HUES48 (cell line): ENCODE measurements around the gene TCFL5.

ENCODE experiments used
- H3K27ac ChIP-seq: one replicate; pipeline ENCODE4 v1.7.0; 2013; ENCODE audit warnings: low read depth, low read length, inconsistent platforms
- H3K27me3 ChIP-seq: 2 replicates; pipeline ENCODE4 v1.6.1; 2013; ENCODE audit warnings: mild to moderate bottlenecking, low read length; ENCODE audit not compliant: control insufficient read depth, insufficient read depth
- H3K36me3 ChIP-seq: 2 replicates; pipeline ENCODE4 v1.6.1; 2013; ENCODE audit warnings: low read length; ENCODE audit not compliant: control insufficient read depth, insufficient read depth
- H3K4me1 ChIP-seq: 2 replicates; pipeline ENCODE4 v1.6.1; 2013; ENCODE audit warnings: mild to moderate bottlenecking, low read length; ENCODE audit not compliant: control insufficient read depth, insufficient read depth
- H3K4me3 ChIP-seq: 2 replicates; pipeline ENCODE4 v1.5.1; 2013; ENCODE audit warnings: mild to moderate bottlenecking, low read depth, low read length
- H3K9ac ChIP-seq: 2 replicates; pipeline ENCODE4 v1.6.1; 2013; ENCODE audit warnings: mild to moderate bottlenecking, low read depth, low read length, moderate library complexity
- H3K9me3 ChIP-seq: 2 replicates; pipeline ENCODE4 v1.6.1; 2013; ENCODE audit warnings: low read length; ENCODE audit not compliant: control insufficient read depth, insufficient read depth

TCFL5 gene

DNA sequence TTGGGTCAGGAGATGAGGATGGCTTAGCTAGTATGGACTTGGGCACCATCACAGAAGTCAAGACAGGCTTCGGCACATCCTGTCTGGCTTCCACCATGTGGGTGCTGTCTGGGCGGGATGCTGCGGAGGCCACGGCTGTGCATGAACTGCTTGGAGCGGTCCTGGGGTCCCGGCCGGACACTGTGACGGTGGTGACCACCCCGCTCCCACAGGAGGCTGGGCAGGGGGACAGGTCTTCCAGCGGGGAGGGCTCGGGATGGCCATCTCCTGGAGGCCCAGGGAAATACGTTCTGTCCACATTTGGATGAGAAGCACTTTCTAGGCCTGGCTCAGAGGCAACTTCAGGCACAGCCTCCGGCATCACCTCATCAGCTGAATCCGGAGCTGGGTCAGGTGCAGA is 32.1 kb upstream of the TCFL5 start:
- H3K4me3 ChIP-seq, result no peak overlapping the region
- H3K9ac ChIP-seq, result no peak overlapping the region
- H3K27ac ChIP-seq, result no peak overlapping the region
- H3K9me3 ChIP-seq, result no peaks in the 10 kb centered on the region
- peaks cover 4% of the 10 kb centered on the region; the same call in 1 of the 2 replicates for H3K4me1 ChIP-seq
- peaks cover 85% of the 10 kb centered on the region for H3K36me3 ChIP-seq
- no peaks in the 10 kb centered on the region for H3K27me3 ChIP-seq

DNA sequence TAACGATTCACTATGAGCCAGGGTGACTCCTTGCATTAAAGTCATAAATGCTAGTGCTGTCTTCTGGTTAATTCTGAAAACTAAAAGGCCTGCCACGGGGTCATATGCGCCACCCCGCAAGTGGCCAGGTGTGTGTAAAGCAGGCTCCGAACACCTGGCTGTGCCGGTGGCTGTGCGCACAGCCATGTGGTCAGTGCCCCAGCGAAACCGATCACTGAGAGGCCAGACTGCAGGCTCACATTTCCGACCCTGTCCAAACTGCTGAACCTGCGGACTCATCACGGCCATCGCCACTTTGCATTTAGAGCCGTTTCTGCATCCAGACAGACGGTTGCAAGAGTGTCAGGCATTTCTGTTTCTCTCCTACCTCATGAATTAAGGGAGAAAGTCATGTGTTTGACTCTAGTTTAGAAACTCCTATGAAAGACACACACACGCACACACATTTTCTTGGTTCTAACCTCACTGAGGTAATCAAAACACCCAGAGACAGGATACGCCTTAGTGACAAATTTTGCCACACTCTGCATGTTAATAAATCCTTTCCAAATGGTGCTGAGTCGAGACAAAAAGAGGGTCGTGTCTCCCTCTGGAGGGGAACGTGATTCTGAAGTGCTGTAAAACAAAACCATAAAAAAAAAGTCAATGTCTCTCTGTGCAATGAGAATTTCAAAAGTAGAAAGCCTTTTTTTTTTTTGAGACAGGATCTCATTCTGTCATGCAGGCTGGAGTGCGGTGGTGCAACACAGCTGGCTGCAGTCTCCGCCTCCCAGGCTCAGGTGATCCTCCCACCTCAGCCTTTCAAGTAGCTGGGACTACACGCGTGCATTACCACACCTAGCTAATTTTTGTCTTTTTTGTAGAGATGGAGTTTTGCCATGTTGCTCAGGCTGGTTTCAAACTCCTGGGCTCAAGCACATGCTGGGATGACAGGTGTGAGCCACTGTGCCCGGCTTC is 31.0 kb upstream of the TCFL5 start:
- no peak overlapping the region for H3K4me3 ChIP-seq
- no peaks in the 10 kb centered on the region for H3K4me1 ChIP-seq
- peaks cover 96% of the 10 kb centered on the region for H3K36me3 ChIP-seq
- no peaks in the 10 kb centered on the region for H3K9me3 ChIP-seq
- H3K9ac ChIP-seq, result no peak overlapping the region
- no peaks in the 10 kb centered on the region for H3K27me3 ChIP-seq
- no peak overlapping the region for H3K27ac ChIP-seq

GRCh38 chr20:62891111-62891510 is 29.5 kb upstream of the TCFL5 start:
- Histone ChIP-seq H3K9me3 (no peaks in the 10 kb centered on the region), H3K4me1 (peaks cover 2% of the 10 kb centered on the region; the same call in 1 of the 2 replicates), H3K36me3 (peaks cover 99% of the 10 kb centered on the region), H3K27ac (no peak overlapping the region), H3K4me3 (no peak overlapping the region), H3K27me3 (no peaks in the 10 kb centered on the region), H3K9ac (no peak overlapping the region)

- no peaks in the 10 kb centered on the region for H3K9me3 ChIP-seq
- no peaks in the 10 kb centered on the region for H3K27me3 ChIP-seq
- H3K4me3 ChIP-seq, result no peak overlapping the region
- peaks cover 96% of the 10 kb centered on the region for H3K36me3 ChIP-seq
- H3K9ac ChIP-seq, result no peak overlapping the region
- H3K4me1 ChIP-seq, result peaks cover 9% of the 10 kb centered on the region; the same call in 1 of the 2 replicates
- H3K27ac ChIP-seq, result no peak overlapping the region
Measured at GRCh38 chr20:62890444-62890843, 28.8 kb upstream of the TCFL5 start.

GRCh38 chr20:62889871-62890270 is 28.2 kb upstream of the TCFL5 start:
- no peaks in the 10 kb centered on the region for H3K9me3 ChIP-seq
- no peak overlapping the region for H3K9ac ChIP-seq
- no peak overlapping the region for H3K27ac ChIP-seq
- H3K27me3 ChIP-seq, result no peaks in the 10 kb centered on the region
- H3K4me3 ChIP-seq, result no peak overlapping the region
- peaks cover 14% of the 10 kb centered on the region; the same call in 1 of the 2 replicates for H3K4me1 ChIP-seq
- peaks cover 90% of the 10 kb centered on the region for H3K36me3 ChIP-seq

GRCh38 chr20:62889411-62889810 is 27.8 kb upstream of the TCFL5 start:
- no peak overlapping the region for H3K27ac ChIP-seq
- H3K27me3 ChIP-seq, result no peaks in the 10 kb centered on the region
- H3K9ac ChIP-seq, result no peak overlapping the region
- peaks cover 86% of the 10 kb centered on the region for H3K36me3 ChIP-seq
- no peaks in the 10 kb centered on the region for H3K9me3 ChIP-seq
- no peak overlapping the region for H3K4me3 ChIP-seq
- H3K4me1 ChIP-seq, result peaks cover 18% of the 10 kb centered on the region; the same call in 1 of the 2 replicates

DNA sequence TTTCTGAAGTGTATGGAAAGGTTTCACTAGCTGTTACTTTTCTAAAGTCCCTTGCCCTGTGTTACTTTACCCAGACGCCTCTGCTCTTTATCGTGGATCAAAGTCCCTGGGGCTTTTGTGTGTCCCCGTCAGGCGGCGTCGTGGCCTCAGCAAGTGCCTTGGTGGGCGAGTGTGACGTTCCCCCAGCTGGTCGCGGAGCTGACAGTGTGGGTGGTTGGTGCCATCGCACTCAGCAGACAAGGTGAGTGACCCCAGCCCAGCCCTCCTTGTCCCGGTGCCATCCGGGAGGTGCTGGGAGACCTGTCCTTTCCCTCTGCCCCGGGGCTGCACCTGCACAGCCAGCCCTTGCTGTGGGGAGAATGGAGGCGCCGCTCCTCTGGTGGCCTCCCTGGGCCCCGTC is 27.3 kb upstream of the TCFL5 start:
- Histone ChIP-seq H3K9ac (no peak overlapping the region), H3K4me1 (peaks cover 23% of the 10 kb centered on the region; the same call in 1 of the 2 replicates), H3K27ac (no peak overlapping the region), H3K36me3 (peaks cover 81% of the 10 kb centered on the region), H3K9me3 (no peaks in the 10 kb centered on the region), H3K4me3 (no peak overlapping the region), H3K27me3 (no peaks in the 10 kb centered on the region)

DNA sequence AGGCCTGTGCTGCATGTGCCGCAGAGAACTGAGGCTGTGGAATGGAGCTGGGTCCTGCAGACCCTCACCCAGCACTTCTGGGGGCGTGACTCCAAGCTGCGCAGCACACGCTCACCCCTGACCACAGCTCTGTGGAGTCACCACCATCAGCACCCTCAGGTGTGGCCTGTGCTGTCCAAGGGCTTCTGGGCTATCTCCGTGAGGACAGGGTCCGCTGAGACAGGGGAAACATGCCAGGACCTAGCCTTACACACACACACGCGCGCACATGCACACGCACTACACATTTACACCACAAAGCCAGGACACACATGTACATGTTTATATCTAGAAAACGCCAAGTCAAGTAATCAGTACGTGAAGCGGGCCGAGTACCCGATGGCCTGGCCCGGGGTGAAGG is 26.8 kb upstream of the TCFL5 start:
- H3K27me3 ChIP-seq, result no peaks in the 10 kb centered on the region
- no peak overlapping the region for H3K9ac ChIP-seq
- H3K4me3 ChIP-seq, result no peak overlapping the region
- no peaks in the 10 kb centered on the region for H3K9me3 ChIP-seq
- H3K36me3 ChIP-seq, result peaks cover 76% of the 10 kb centered on the region
- H3K27ac ChIP-seq, result no peak overlapping the region
- H3K4me1 ChIP-seq, result peaks cover 24% of the 10 kb centered on the region; the same call in 1 of the 2 replicates

- Histone ChIP-seq H3K36me3 (peaks cover 70% of the 10 kb centered on the region), H3K4me1 (peaks cover 24% of the 10 kb centered on the region; the same call in 1 of the 2 replicates), H3K27me3 (no peaks in the 10 kb centered on the region), H3K9me3 (no peaks in the 10 kb centered on the region), H3K9ac (no peak overlapping the region), H3K27ac (no peak overlapping the region), H3K4me3 (no peak overlapping the region)
Measured at GRCh38 chr20:62887860-62888239, 26.2 kb upstream of the TCFL5 start.

GRCh38 chr20:62887152-62887859 is 25.7 kb upstream of the TCFL5 start:
- H3K9me3 ChIP-seq, result no peaks in the 10 kb centered on the region

DNA sequence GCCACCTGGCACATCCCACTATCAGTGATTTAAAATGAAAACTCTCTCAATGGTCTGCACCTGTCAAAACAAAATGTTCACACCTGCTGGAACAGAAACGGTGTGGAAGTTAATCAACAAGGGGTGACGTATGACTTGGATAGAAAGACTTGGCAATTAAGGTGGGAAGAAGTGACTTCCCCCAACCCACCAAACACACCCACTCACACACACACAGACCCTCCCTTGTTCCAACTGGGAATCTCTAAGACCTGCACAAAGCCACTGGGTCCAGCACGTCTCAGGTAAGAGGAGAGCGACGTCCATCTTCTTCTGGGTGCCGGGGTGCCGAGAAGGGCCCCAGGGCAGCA is 25.1 kb upstream of the TCFL5 start:
- Histone ChIP-seq H3K27ac (no peak overlapping the region), H3K4me1 (peaks cover 24% of the 10 kb centered on the region; the same call in 1 of the 2 replicates), H3K36me3 (peaks cover 61% of the 10 kb centered on the region)

More at GRCh38 chr20:62887152-62887859, 25.7 kb upstream of the TCFL5 start:
- no peak overlapping the region for H3K4me3 ChIP-seq
- no peak overlapping the region for H3K9ac ChIP-seq
- peaks cover 68% of the 10 kb centered on the region for H3K36me3 ChIP-seq
- H3K4me1 ChIP-seq, result peaks cover 24% of the 10 kb centered on the region; the same call in 1 of the 2 replicates
- no peaks in the 10 kb centered on the region for H3K27me3 ChIP-seq
- H3K27ac ChIP-seq, result no peak overlapping the region

More for the DNA sequence above, 25.1 kb upstream of the TCFL5 start:
- H3K9me3 ChIP-seq, result no peaks in the 10 kb centered on the region
- H3K9ac ChIP-seq, result no peak overlapping the region
- no peak overlapping the region for H3K4me3 ChIP-seq
- H3K27me3 ChIP-seq, result no peaks in the 10 kb centered on the region
